Endothelial cell of umbilical vein (primary cell): Measurements from ENCODE around the gene CAMK2D. TPM values are rescaled to one million over a fixed set of nuclear protein-coding genes. Genes with fewer than 3 reads are reported as not detected.

Source experiments
- BruUV-seq: library from RNA; stranded (reverse); fragments of 400-500 nt; replicated peaks from 2 replicates; lab custom pipeline; 2021; lab: Mats Ljungman, UMichigan
- CTCF ChIA-PET: fragments of 300-600, 350-600 bp; sonication (Branson Sonifier 250); formaldehyde crosslinking; loops from one replicate; lab custom pipeline; 2021; ENCODE audit warnings: antibody characterized with exemption, inconsistent platforms; lab: Charles Lee
- POLR2A ChIA-PET: fragments of 300-600, 350-600 bp; sonication (Branson Sonifier 250); formaldehyde crosslinking; loops from one replicate; lab custom pipeline; 2021; ENCODE audit warnings: antibody characterized with exemption, inconsistent platforms; lab: Charles Lee
- DNase-seq: peaks from one replicate; pipeline ENCODE4 v3.0.0-alpha.2; 2011; ENCODE audit warnings: low read depth, low spot score
- FAIRE-seq: peaks from 2 replicates; lab custom pipeline; 2011; peaks lifted over from hg19 to GRCh38; lab: Jason Lieb, UNC
- H2AFZ ChIP-seq: 2 replicates; pipeline ENCODE4 v1.6.0; 2012; ENCODE audit warnings: low read depth, low read length, control low read depth, inconsistent platforms
- H3K27ac ChIP-seq: 2 replicates; pipeline ENCODE4 v1.5.1; 2011; ENCODE audit warnings: low read depth, mild to moderate bottlenecking, control low read depth, low read length, moderate library complexity; ENCODE audit not compliant: insufficient read depth
- H3K27me3 ChIP-seq, 2 experiments: 2 replicates each; pipeline versions ENCODE4 v1.6.0 to v1.6.1; 2011; ENCODE audit warnings: low read length in 2 of 2, mixed read lengths in 1 of 2; ENCODE audit not compliant: control insufficient read depth in 2 of 2, insufficient read depth in 2 of 2
- H3K36me3 ChIP-seq, 2 experiments: 2 replicates in 1 of 2; 3 replicates in 1 of 2; pipeline ENCODE4 v1.5.1; 2011; ENCODE audit warnings: low read length in 2 of 2, mild to moderate bottlenecking in 1 of 2, moderate library complexity in 1 of 2; ENCODE audit not compliant: control insufficient read depth in 2 of 2, insufficient read depth in 2 of 2; ENCODE audit errors: extremely low read depth in 1 of 2
- H3K4me1 ChIP-seq: 3 replicates; pipeline ENCODE4 v1.5.1; 2011; ENCODE audit warnings: mild to moderate bottlenecking, low read length; ENCODE audit not compliant: control insufficient read depth, insufficient read depth; ENCODE audit errors: extremely low read depth
- H3K4me2 ChIP-seq: 2 replicates; pipeline ENCODE4 v1.6.1; 2011; ENCODE audit warnings: low read length, control low read depth, mixed read lengths; ENCODE audit not compliant: insufficient read depth
- H3K4me3 ChIP-seq, 3 experiments: fragments of 200-600 bp in 1 of 3; sonication (generic), shearing (Covaris generic) in 1 of 3; replicated peaks in 1 of 3; 2 replicates each; pipeline ENCODE4 v1.5.1; 2011 to 2016; ENCODE audit warnings: control low read depth in 3 of 3, low read length in 3 of 3, mild to moderate bottlenecking in 2 of 3, inconsistent platforms in 1 of 3, low read depth in 1 of 3, moderate library complexity in 1 of 3; ENCODE audit not compliant: insufficient read depth in 1 of 3
- H3K79me2 ChIP-seq: 2 replicates; pipeline ENCODE4 v1.6.0; 2012; ENCODE audit warnings: low read length, inconsistent platforms; ENCODE audit not compliant: control insufficient read depth, insufficient read depth
- H3K9ac ChIP-seq: replicated peaks from 2 replicates; pipeline ENCODE3; 2011; ENCODE audit warnings: low read length, control low read depth; ENCODE audit not compliant: insufficient read depth; ENCODE audit errors: extremely low read depth
- H3K9me1 ChIP-seq: replicated peaks from 3 replicates; pipeline ENCODE4 v1.6.0; 2011; ENCODE audit warnings: mild to moderate bottlenecking, low read length; ENCODE audit not compliant: control insufficient read depth, insufficient read depth; ENCODE audit errors: extremely low read depth
- H3K9me3 ChIP-seq: replicated peaks from 2 replicates; pipeline ENCODE4 v1.5.1; 2012; ENCODE audit warnings: low read length, inconsistent platforms; ENCODE audit not compliant: control insufficient read depth, insufficient read depth
- H4K20me1 ChIP-seq: replicated peaks from 2 replicates; pipeline ENCODE3; 2011; ENCODE audit warnings: mild to moderate bottlenecking, low read length; ENCODE audit not compliant: control insufficient read depth, insufficient read depth; ENCODE audit errors: extremely low read depth
- CTCF ChIP-seq, 2 donors: IDR thresholded peaks; 1 replicate in 1 of 2; 2 replicates in 1 of 2; pipeline ENCODE4 v1.5.1; 2011; ENCODE audit warnings: low read length in 2 of 2, mild to moderate bottlenecking in 2 of 2, moderate library complexity in 2 of 2, control low read depth in 1 of 2, inconsistent platforms in 1 of 2, low read depth in 1 of 2; ENCODE audit not compliant: insufficient read depth in 1 of 2; ENCODE audit errors: extremely low read depth in 1 of 2
- EZH2 ChIP-seq: IDR thresholded peaks from 2 replicates; pipeline ENCODE4 v1.6.1; 2012; ENCODE audit warnings: borderline replicate concordance, low read depth, mild to moderate bottlenecking, moderate library complexity, low read length, inconsistent platforms; ENCODE audit not compliant: severe bottlenecking
- FOS ChIP-seq: IDR thresholded peaks from 2 replicates; pipeline ENCODE4 v1.6.1; 2011; ENCODE audit warnings: mild to moderate bottlenecking, low read length, moderate library complexity, borderline replicate concordance; ENCODE audit not compliant: insufficient read depth
- GATA2 ChIP-seq: IDR thresholded peaks from 2 replicates; pipeline ENCODE4 v1.7.0; 2011; ENCODE audit warnings: low read depth, mild to moderate bottlenecking, moderate library complexity, mixed read lengths, low read length; ENCODE audit not compliant: insufficient read length, insufficient read depth
- JUN ChIP-seq: IDR thresholded peaks from 2 replicates; pipeline ENCODE4 v1.6.1; 2011; ENCODE audit warnings: borderline replicate concordance, low read depth; ENCODE audit not compliant: insufficient read length, insufficient read depth
- MAX ChIP-seq: IDR thresholded peaks from 2 replicates; pipeline ENCODE4 v1.6.1; 2011; ENCODE audit not compliant: insufficient read depth, insufficient read length
- MYC ChIP-seq: IDR thresholded peaks from one replicate; pipeline ENCODE4 v1.6.1; 2011; ENCODE audit warnings: mild to moderate bottlenecking, low read depth, low read length
- POLR2A ChIP-seq: IDR thresholded peaks from 2 replicates; pipeline ENCODE4 v1.6.1; 2012; ENCODE audit warnings: low read depth, mild to moderate bottlenecking, control low read depth, low read length
- POLR2AphosphoS5 ChIP-seq: IDR thresholded peaks from 2 replicates; pipeline ENCODE4 v1.6.1; 2012; ENCODE audit warnings: low read depth, mild to moderate bottlenecking, control low read depth, low read length, moderate library complexity; ENCODE audit not compliant: insufficient read depth
- dilution Hi-C: fragments of 300-500 bp; cut with MboI; formaldehyde crosslinking; loops from one replicate; pipeline ENCODE4 v1.15.0; 2019; ENCODE audit warnings: low sequenced_read_pairs; ENCODE audit not compliant: extremely low pct_ligation_motif_present
- intact Hi-C: fragments of 100-400 bp; cut with micrococcal nuclease; formaldehyde crosslinking; loops from one replicate; pipeline ENCODE4 v1.10.0; 2022
- polyA plus RNA-seq, 4 experiments: library from polyadenylated mRNA; depleted of rRNA in 3 of 4; stranded (reverse) in 3 of 4; unstranded in 1 of 4; fragments of >200 nt; gene quantifications; 2 replicates each; pipeline versions ENCODE4 v1.2.1 to v1.2.3, GENCODE V29; 2011 to 2012; ENCODE audit warnings: missing spikeins in 1 of 4
- total RNA-seq: library from RNA; stranded (reverse); gene quantifications from 2 replicates; pipeline ENCODE4 v1.2.3, GENCODE V29; 2021

Gene CAMK2D
- total and polyA plus RNA-seq, 2 donors (not counting 3 experiments of a cell fraction or from before 2014, with no cell fraction given) = 10.4 to 30.7 TPM

GRCh38 chr4:113406723-113407016 is 354.9 kb downstream of the CAMK2D start:
- Histone ChIP-seq H3K27me3 (no peaks in the 10 kb centered on the region), H3K9ac (no peak overlapping the region), H4K20me1 (no peaks in the 10 kb centered on the region), H3K4me3 (no peak overlapping the region), H3K79me2 (no peaks in the 10 kb centered on the region), H3K27ac (no peak overlapping the region), H3K36me3 (no peaks in the 10 kb centered on the region), H3K9me1 (no peaks in the 10 kb centered on the region), H3K4me1 (no peaks in the 10 kb centered on the region), H3K4me2 (no peak overlapping the region), H2AFZ (no peak overlapping the region), H3K9me3 (no peaks in the 10 kb centered on the region)
- POLR2A ChIA-PET = no interaction called here
- DNase-seq = no peak
- intact Hi-C loops = no loop called here
- TF ChIP-seq POLR2A = no peak
- no peak for TF ChIP-seq MYC
- no peak for TF ChIP-seq GATA2
- no peak for TF ChIP-seq CTCF (IDR thresholded peaks at IDR 0.05; ENCODE audit: extremely low read depth in 1 of 2, insufficient read depth in 1 of 2, low read depth in 1 of 2, low read length in 2 of 2)
- TF ChIP-seq POLR2AphosphoS5 = no peak
- TF ChIP-seq MAX = no peak
- no peak for TF ChIP-seq JUN
- TF ChIP-seq EZH2 = no peak
- no peak for TF ChIP-seq FOS
- no peak for FAIRE-seq
- dilution Hi-C loops = no loop called here
- CTCF ChIA-PET = interaction anchor here (0.8 kb wide), 1 partner anchor 12 kb away, joined by 3 read pairs; no protein-coding TSS in a partner anchor
- BruUV-seq = no TSS peak
